ENCODE measurements around the gene TBCK.

TBCK gene

GRCh38 chr4:106051514-106051913 is 264.5 kb downstream of the TBCK start:
- no CpG with 5 or more reads among the region's 1 CpG for WGBS (ENCODE audit: extremely low coverage, insufficient coverage, low lambda C conversion rate)
- Histone ChIP-seq H3K27me3 (ENCODE audit: insufficient read depth, low read length, poor library complexity) (no peaks in the 10 kb centered on the region), H4K5ac (ENCODE audit: low read length) (no peak overlapping the region), H3K36me3 (ENCODE audit: control insufficient read depth, insufficient read depth, low read length) (no peaks in the 10 kb centered on the region), H3K4ac (ENCODE audit: low read depth, low read length) (no peak overlapping the region), H2BK15ac (replicated peaks; ENCODE audit: low read depth) (no peak overlapping the region), H2BK5ac (ENCODE audit: low read length) (no peak overlapping the region), H3K56ac (ENCODE audit: low read length) (no peak overlapping the region), H3K79me2 (ENCODE audit: control insufficient read depth, insufficient read depth, low read length) (no peaks in the 10 kb centered on the region), H4K8ac (ENCODE audit: low read depth, low read length) (no peak overlapping the region), H3K9ac (ENCODE audit: low read length) (no peak overlapping the region), H2BK120ac (ENCODE audit: low read depth, low read length) (no peak overlapping the region), H3K23ac (ENCODE audit: low read length) (no peak overlapping the region), H3K79me1 (ENCODE audit: low read length) (no peaks in the 10 kb centered on the region), H3K4me3 (ENCODE audit: low read length) (no peak overlapping the region), H3K4me1 (ENCODE audit: control insufficient read depth, low read depth, low read length) (no peaks in the 10 kb centered on the region), H3K27ac (ENCODE audit: low read depth, low read length) (no peak overlapping the region), H3K4me2 (ENCODE audit: low read length) (no peak overlapping the region), H3K18ac (ENCODE audit: low read length) (no peak overlapping the region), H2AK5ac (ENCODE audit: low read length) (no peak overlapping the region)
- no peak for DNase-seq

GRCh38 chr4:106049490-106049889 is 266.5 kb downstream of the TBCK start:
- no peak overlapping the region for H3K18ac ChIP-seq (ENCODE audit: low read length)
- no peak overlapping the region for H3K27ac ChIP-seq (ENCODE audit: low read depth, low read length)
- no peak overlapping the region for H3K4me2 ChIP-seq (ENCODE audit: low read length)
- H3K4ac ChIP-seq (ENCODE audit: low read depth, low read length), result no peak overlapping the region
- no peak for DNase-seq
- H3K79me1 ChIP-seq (ENCODE audit: low read length), result no peaks in the 10 kb centered on the region
- no peak overlapping the region for H3K56ac ChIP-seq (ENCODE audit: low read length)
- no peak overlapping the region for H3K23ac ChIP-seq (ENCODE audit: low read length)
- no peak overlapping the region for H2AK5ac ChIP-seq (ENCODE audit: low read length)
- H3K4me3 ChIP-seq (ENCODE audit: low read length), result no peak overlapping the region
- no peak overlapping the region for H4K5ac ChIP-seq (ENCODE audit: low read length)
- no peaks in the 10 kb centered on the region for H3K27me3 ChIP-seq (ENCODE audit: insufficient read depth, low read length, poor library complexity)
- H2BK120ac ChIP-seq (ENCODE audit: low read depth, low read length), result no peak overlapping the region
- H3K79me2 ChIP-seq (ENCODE audit: control insufficient read depth, insufficient read depth, low read length), result no peaks in the 10 kb centered on the region
- H3K4me1 ChIP-seq (ENCODE audit: control insufficient read depth, low read depth, low read length), result no peaks in the 10 kb centered on the region
- H3K36me3 ChIP-seq (ENCODE audit: control insufficient read depth, insufficient read depth, low read length), result no peaks in the 10 kb centered on the region
- no peak overlapping the region for H4K8ac ChIP-seq (ENCODE audit: low read depth, low read length)
- H2BK15ac ChIP-seq (replicated peaks; ENCODE audit: low read depth), result no peak overlapping the region
- no peak overlapping the region for H2BK5ac ChIP-seq (ENCODE audit: low read length)
- no peak overlapping the region for H3K9ac ChIP-seq (ENCODE audit: low read length)

GRCh38 chr4:106048250-106048971 is 267.6 kb downstream of the TBCK start:
- no peaks in the 10 kb centered on the region for H3K27me3 ChIP-seq (ENCODE audit: insufficient read depth, low read length, poor library complexity)
- H3K23ac ChIP-seq (ENCODE audit: low read length), result no peak overlapping the region
- no peak overlapping the region for H2BK120ac ChIP-seq (ENCODE audit: low read depth, low read length)
- no peak overlapping the region for H2BK5ac ChIP-seq (ENCODE audit: low read length)
- H2BK15ac ChIP-seq (replicated peaks; ENCODE audit: low read depth), result no peak overlapping the region
- no CpG with 5 or more reads among the region's 2 CpGs for WGBS (ENCODE audit: extremely low coverage, insufficient coverage, low lambda C conversion rate)
- no peak overlapping the region for H4K5ac ChIP-seq (ENCODE audit: low read length)
- no peaks in the 10 kb centered on the region for H3K79me2 ChIP-seq (ENCODE audit: control insufficient read depth, insufficient read depth, low read length)
- no peak overlapping the region for H3K9ac ChIP-seq (ENCODE audit: low read length)
- H2AK5ac ChIP-seq (ENCODE audit: low read length), result no peak overlapping the region
- H3K18ac ChIP-seq (ENCODE audit: low read length), result no peak overlapping the region
- no peak overlapping the region for H3K4ac ChIP-seq (ENCODE audit: low read depth, low read length)
- H3K56ac ChIP-seq (ENCODE audit: low read length), result no peak overlapping the region
- H3K36me3 ChIP-seq (ENCODE audit: control insufficient read depth, insufficient read depth, low read length), result no peaks in the 10 kb centered on the region
- no peak overlapping the region for H4K8ac ChIP-seq (ENCODE audit: low read depth, low read length)
- no peaks in the 10 kb centered on the region for H3K79me1 ChIP-seq (ENCODE audit: low read length)
- H3K27ac ChIP-seq (ENCODE audit: low read depth, low read length), result no peak overlapping the region
- no peaks in the 10 kb centered on the region for H3K4me1 ChIP-seq (ENCODE audit: control insufficient read depth, low read depth, low read length)
- no peak overlapping the region for H3K4me3 ChIP-seq (ENCODE audit: low read length)
- no peak for DNase-seq
- no peak overlapping the region for H3K4me2 ChIP-seq (ENCODE audit: low read length)

GRCh38 chr4:106046083-106046482 is 269.9 kb downstream of the TBCK start:
- no peak overlapping the region for H3K9ac ChIP-seq (ENCODE audit: low read length)
- no peak overlapping the region for H4K5ac ChIP-seq (ENCODE audit: low read length)
- no peak overlapping the region for H4K8ac ChIP-seq (ENCODE audit: low read depth, low read length)
- H2AK5ac ChIP-seq (ENCODE audit: low read length), result no peak overlapping the region
- no peak overlapping the region for H3K4me3 ChIP-seq (ENCODE audit: low read length)
- no peaks in the 10 kb centered on the region for H3K4me1 ChIP-seq (ENCODE audit: control insufficient read depth, low read depth, low read length)
- no peak overlapping the region for H3K27ac ChIP-seq (ENCODE audit: low read depth, low read length)
- H3K27me3 ChIP-seq (ENCODE audit: insufficient read depth, low read length, poor library complexity), result no peaks in the 10 kb centered on the region
- no peak overlapping the region for H3K56ac ChIP-seq (ENCODE audit: low read length)
- H3K79me1 ChIP-seq (ENCODE audit: low read length), result no peaks in the 10 kb centered on the region
- H2BK5ac ChIP-seq (ENCODE audit: low read length), result no peak overlapping the region
- H3K36me3 ChIP-seq (ENCODE audit: control insufficient read depth, insufficient read depth, low read length), result no peaks in the 10 kb centered on the region
- H3K79me2 ChIP-seq (ENCODE audit: control insufficient read depth, insufficient read depth, low read length), result no peaks in the 10 kb centered on the region
- H3K18ac ChIP-seq (ENCODE audit: low read length), result no peak overlapping the region
- H3K4ac ChIP-seq (ENCODE audit: low read depth, low read length), result no peak overlapping the region
- no CpG with 5 or more reads among the region's 3 CpGs for WGBS (ENCODE audit: extremely low coverage, insufficient coverage, low lambda C conversion rate)
- no peak overlapping the region for H2BK120ac ChIP-seq (ENCODE audit: low read depth, low read length)
- no peak overlapping the region for H2BK15ac ChIP-seq (replicated peaks; ENCODE audit: low read depth)
- no peak overlapping the region for H3K23ac ChIP-seq (ENCODE audit: low read length)
- no peak for DNase-seq
- no peak overlapping the region for H3K4me2 ChIP-seq (ENCODE audit: low read length)

GRCh38 chr4:106041294-106042002 is 274.6 kb downstream of the TBCK start:
- H3K4me3 ChIP-seq (ENCODE audit: low read length), result no peak overlapping the region
- no peaks in the 10 kb centered on the region for H3K4me1 ChIP-seq (ENCODE audit: control insufficient read depth, low read depth, low read length)
- H3K79me2 ChIP-seq (ENCODE audit: control insufficient read depth, insufficient read depth, low read length), result no peaks in the 10 kb centered on the region
- no peak overlapping the region for H3K4ac ChIP-seq (ENCODE audit: low read depth, low read length)
- H2BK120ac ChIP-seq (ENCODE audit: low read depth, low read length), result no peak overlapping the region
- no peak for DNase-seq
- H3K23ac ChIP-seq (ENCODE audit: low read length), result no peak overlapping the region
- H3K18ac ChIP-seq (ENCODE audit: low read length), result no peak overlapping the region
- WGBS (ENCODE audit: extremely low coverage, insufficient coverage, low lambda C conversion rate), result no CpG with 5 or more reads among the region's 2 CpGs
- no peak overlapping the region for H3K4me2 ChIP-seq (ENCODE audit: low read length)
- no peak overlapping the region for H2BK15ac ChIP-seq (replicated peaks; ENCODE audit: low read depth)
- H3K27me3 ChIP-seq (ENCODE audit: insufficient read depth, low read length, poor library complexity), result no peaks in the 10 kb centered on the region
- H2AK5ac ChIP-seq (ENCODE audit: low read length), result no peak overlapping the region
- H3K56ac ChIP-seq (ENCODE audit: low read length), result no peak overlapping the region
- H3K36me3 ChIP-seq (ENCODE audit: control insufficient read depth, insufficient read depth, low read length), result no peaks in the 10 kb centered on the region
- H3K79me1 ChIP-seq (ENCODE audit: low read length), result no peaks in the 10 kb centered on the region
- H4K5ac ChIP-seq (ENCODE audit: low read length), result no peak overlapping the region
- H3K27ac ChIP-seq (ENCODE audit: low read depth, low read length), result no peak overlapping the region
- H4K8ac ChIP-seq (ENCODE audit: low read depth, low read length), result no peak overlapping the region
- H2BK5ac ChIP-seq (ENCODE audit: low read length), result no peak overlapping the region
- H3K9ac ChIP-seq (ENCODE audit: low read length), result no peak overlapping the region

- no peak overlapping the region for H3K9ac ChIP-seq (ENCODE audit: low read length)
- no peaks in the 10 kb centered on the region for H3K79me1 ChIP-seq (ENCODE audit: low read length)
- no peak overlapping the region for H3K56ac ChIP-seq (ENCODE audit: low read length)
- no peak overlapping the region for H3K4ac ChIP-seq (ENCODE audit: low read depth, low read length)
- H3K18ac ChIP-seq (ENCODE audit: low read length), result no peak overlapping the region
- WGBS (ENCODE audit: extremely low coverage, insufficient coverage, low lambda C conversion rate), result no CpG with 5 or more reads among the region's 3 CpGs
- no peaks in the 10 kb centered on the region for H3K36me3 ChIP-seq (ENCODE audit: control insufficient read depth, insufficient read depth, low read length)
- no peak overlapping the region for H2BK120ac ChIP-seq (ENCODE audit: low read depth, low read length)
- H3K4me1 ChIP-seq (ENCODE audit: control insufficient read depth, low read depth, low read length), result no peaks in the 10 kb centered on the region
- no peak overlapping the region for H3K4me2 ChIP-seq (ENCODE audit: low read length)
- H2AK5ac ChIP-seq (ENCODE audit: low read length), result no peak overlapping the region
- DNase-seq, result no peak
- no peak overlapping the region for H2BK15ac ChIP-seq (replicated peaks; ENCODE audit: low read depth)
- H3K27me3 ChIP-seq (ENCODE audit: insufficient read depth, low read length, poor library complexity), result no peaks in the 10 kb centered on the region
- no peak overlapping the region for H4K5ac ChIP-seq (ENCODE audit: low read length)
- H3K27ac ChIP-seq (ENCODE audit: low read depth, low read length), result no peak overlapping the region
- no peak overlapping the region for H2BK5ac ChIP-seq (ENCODE audit: low read length)
- H3K23ac ChIP-seq (ENCODE audit: low read length), result no peak overlapping the region
- no peaks in the 10 kb centered on the region for H3K79me2 ChIP-seq (ENCODE audit: control insufficient read depth, insufficient read depth, low read length)
- H4K8ac ChIP-seq (ENCODE audit: low read depth, low read length), result no peak overlapping the region
- H3K4me3 ChIP-seq (ENCODE audit: low read length), result no peak overlapping the region
Observed at GRCh38 chr4:106039796-106040195, 276.2 kb downstream of the TBCK start.

Data from mesendoderm (in vitro differentiated cells).